ENCODE results near the gene ZNF627.
"Not testable (repeated sequence)": the region's sequence is repeated elsewhere in the genome, so short reads cannot be mapped to it uniquely, and the experiment has no call there.

DNA sequence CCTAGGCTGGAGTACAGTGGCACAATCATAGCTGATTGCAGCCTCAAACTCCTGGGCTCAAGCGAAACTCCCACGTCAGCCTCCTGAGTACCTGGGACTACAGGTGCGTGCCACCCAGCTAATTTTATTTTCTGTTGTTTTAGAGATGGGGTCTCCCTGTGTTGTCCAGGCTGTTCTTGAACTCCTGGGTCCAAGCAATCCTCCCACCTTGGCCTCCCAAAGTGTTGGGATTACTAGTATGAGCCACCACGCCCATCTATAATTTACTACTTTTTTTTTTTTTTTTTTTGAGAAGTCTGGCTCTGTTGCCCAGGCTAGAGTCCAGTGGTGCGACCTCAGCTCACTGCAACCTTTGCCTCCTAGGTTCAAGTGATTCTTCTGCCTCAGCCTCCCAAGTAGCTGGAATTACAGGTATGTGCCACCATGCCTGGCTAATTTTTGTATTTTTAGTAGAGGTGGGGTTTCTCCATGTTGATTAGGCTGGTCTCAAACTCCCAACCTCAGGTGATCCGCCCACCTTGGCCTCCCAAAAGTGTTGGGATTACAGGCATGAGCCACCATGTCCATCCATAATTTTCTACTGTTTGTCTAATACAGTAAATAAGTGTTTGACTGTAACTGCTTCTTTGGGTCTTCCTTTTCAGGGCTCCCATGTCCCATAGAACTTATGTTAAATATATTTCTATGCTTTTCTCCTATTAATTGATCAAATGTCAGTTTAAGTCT lies 33.0 kb upstream of the ZNF627 start:
- TF ChIP-seq, protein P1, sequence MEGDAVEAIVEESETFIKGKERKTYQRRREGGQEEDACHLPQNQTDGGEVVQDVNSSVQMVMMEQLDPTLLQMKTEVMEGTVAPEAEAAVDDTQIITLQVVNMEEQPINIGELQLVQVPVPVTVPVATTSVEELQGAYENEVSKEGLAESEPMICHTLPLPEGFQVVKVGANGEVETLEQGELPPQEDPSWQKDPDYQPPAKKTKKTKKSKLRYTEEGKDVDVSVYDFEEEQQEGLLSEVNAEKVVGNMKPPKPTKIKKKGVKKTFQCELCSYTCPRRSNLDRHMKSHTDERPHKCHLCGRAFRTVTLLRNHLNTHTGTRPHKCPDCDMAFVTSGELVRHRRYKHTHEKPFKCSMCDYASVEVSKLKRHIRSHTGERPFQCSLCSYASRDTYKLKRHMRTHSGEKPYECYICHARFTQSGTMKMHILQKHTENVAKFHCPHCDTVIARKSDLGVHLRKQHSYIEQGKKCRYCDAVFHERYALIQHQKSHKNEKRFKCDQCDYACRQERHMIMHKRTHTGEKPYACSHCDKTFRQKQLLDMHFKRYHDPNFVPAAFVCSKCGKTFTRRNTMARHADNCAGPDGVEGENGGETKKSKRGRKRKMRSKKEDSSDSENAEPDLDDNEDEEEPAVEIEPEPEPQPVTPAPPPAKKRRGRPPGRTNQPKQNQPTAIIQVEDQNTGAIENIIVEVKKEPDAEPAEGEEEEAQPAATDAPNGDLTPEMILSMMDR (conservative IDR thresholded peaks at IDR 0.05): not testable (repeated sequence)
- TF ChIP-seq EZH2 (IDR thresholded peaks at IDR 0.05; ENCODE audit: low read depth): not testable (repeated sequence)
